K562 (cell line): ENCODE results near the gene ARHGAP4. TPM values are rescaled to one million over a fixed set of nuclear protein-coding genes. Genes with fewer than 3 reads are reported as not detected.

Source experiments
- ARID2 ChIP-seq: fragments of 450-650 bp; IDR thresholded peaks from 2 replicates; pipeline ENCODE4 v1.6.1; 2017; ENCODE audit warnings: antibody characterized with exemption, mild to moderate bottlenecking
- CBX2 ChIP-seq: fragments of 200-600 bp; sonication (generic); IDR thresholded peaks from one replicate; pipeline ENCODE4 v1.6.1; 2012; ENCODE audit warnings: mild to moderate bottlenecking, low read length, inconsistent platforms; ENCODE audit not compliant: insufficient read depth, poor library complexity, severe bottlenecking
- HCFC1 ChIP-seq: IDR thresholded peaks from 2 replicates; pipeline ENCODE4 v1.6.1; 2012; ENCODE audit warnings: low read depth, low read length, improper control_type of control experiment
- HNRNPH1 ChIP-seq: fragments of 200-400 bp; formaldehyde crosslinking; optimal IDR thresholded peaks from 2 replicates; pipeline ENCODE3; 2017; ENCODE audit warnings: low read depth, mild to moderate bottlenecking, low read length, moderate library complexity
- NUFIP1 ChIP-seq: fragments of 450-650 bp; IDR thresholded peaks from 2 replicates; pipeline ENCODE4 v1.6.1; 2018; ENCODE audit not compliant: partially characterized antibody
- PHB2 ChIP-seq: fragments of 450-650 bp; IDR thresholded peaks from 2 replicates; pipeline ENCODE4 v1.6.1; 2017; ENCODE audit warnings: low read depth
- POLR2G ChIP-seq: fragments of 200-400 bp; formaldehyde crosslinking; IDR thresholded peaks from 2 replicates; pipeline ENCODE4 v1.6.1; 2017; ENCODE audit warnings: low read depth, mild to moderate bottlenecking, antibody characterized with exemption, low read length, moderate library complexity
- RBM25 ChIP-seq: fragments of 200-400 bp; formaldehyde crosslinking; IDR thresholded peaks from 2 replicates; pipeline ENCODE4 v1.6.1; 2018; ENCODE audit warnings: low read length, low read depth, moderate library complexity; ENCODE audit not compliant: severe bottlenecking
- RFX5 ChIP-seq: IDR thresholded peaks from 2 replicates; pipeline ENCODE4 v1.6.1; 2011; ENCODE audit warnings: low read depth, mild to moderate bottlenecking, improper control_type of control experiment, low read length
- RNF2 ChIP-seq: sonication (generic); IDR thresholded peaks from 2 replicates; pipeline ENCODE4 v1.6.1; 2016
- STAT5B ChIP-seq: fragments of 250-450 bp; sonication (Bioruptor Pico); IDR thresholded peaks from 2 replicates; pipeline ENCODE4 v1.8.0; 2021; ENCODE audit warnings: mild to moderate bottlenecking, inconsistent platforms
- ZKSCAN1 ChIP-seq: fragments of 150-350 bp; IDR thresholded peaks from 2 replicates; pipeline ENCODE4 v1.6.1; 2016; ENCODE audit warnings: low read depth, low read length
- ZNF444 ChIP-seq: fragments of 250-450 bp; sonication (Bioruptor Pico); IDR thresholded peaks from 2 replicates; pipeline ENCODE4 v1.4.0; 2020; ENCODE audit warnings: mild to moderate bottlenecking, moderate library complexity
- ZNF583 ChIP-seq: fragments of 250-450 bp; sonication (Bioruptor Pico); IDR thresholded peaks from 2 replicates; pipeline ENCODE4 v1.4.0; 2020
- ZNF592 ChIP-seq: fragments of 450-650 bp; IDR thresholded peaks from 2 replicates; pipeline ENCODE4 v1.6.1; 2017; ENCODE audit warnings: antibody characterized with exemption, mild to moderate bottlenecking
- ZNF668 ChIP-seq: fragments of 250-450 bp; sonication (Bioruptor Pico); IDR thresholded peaks from 2 replicates; pipeline ENCODE4 v1.8.0; 2022; ENCODE audit warnings: mild to moderate bottlenecking, inconsistent platforms
- polyA plus RNA-seq, 8 experiments: library from polyadenylated mRNA; depleted of rRNA in 4 of 8; stranded (reverse) in 5 of 8; unstranded in 3 of 8; fragments of >200 nt; fragmentation: Nextera tagmentation in 2 of 8; fragmentation: Illumina TruSeq in 1 of 8; extraction: Ambion mirVana in 2 of 8; extraction: Trizol in 1 of 8; gene quantifications; 2 replicates each; pipeline versions ENCODE4 v1.2.1 to v1.2.3, GENCODE V29; 2011 to 2014; ENCODE audit warnings: inconsistent platforms in 1 of 8, missing spikeins in 1 of 8
- total RNA-seq, 7 experiments: library from RNA; depleted of rRNA in 6 of 7; stranded (reverse); fragments of >200 nt in 6 of 7; fragmentation: Illumina TruSeq in 2 of 7; extraction: Trizol in 2 of 7; gene quantifications; 2 replicates each; pipeline versions ENCODE4 v1.2.1 to v1.2.3, GENCODE V29; 2011 to 2021; ENCODE audit warnings: low replicate concordance in 1 of 7
- TF ChIP-seq, protein P1 (sequence below): fragments of 250-450 bp; sonication (Bioruptor Pico); IDR thresholded peaks from 2 replicates; pipeline ENCODE4 v1.4.0; 2020
- TF ChIP-seq, protein P2 (sequence below): sonication (generic); formaldehyde crosslinking; IDR thresholded peaks from 2 replicates; pipeline ENCODE4 v1.8.0; 2022; ENCODE audit warnings: missing genetic modification reagents, mild to moderate bottlenecking, moderate library complexity, borderline replicate concordance

ARHGAP4 gene
- total and polyA plus RNA-seq, 9 of the 15 experiments (the other 6 are each of a cell fraction or from before 2014, with no cell fraction given) = 0.30 to 81.8 (median 13.5) TPM

DNA sequence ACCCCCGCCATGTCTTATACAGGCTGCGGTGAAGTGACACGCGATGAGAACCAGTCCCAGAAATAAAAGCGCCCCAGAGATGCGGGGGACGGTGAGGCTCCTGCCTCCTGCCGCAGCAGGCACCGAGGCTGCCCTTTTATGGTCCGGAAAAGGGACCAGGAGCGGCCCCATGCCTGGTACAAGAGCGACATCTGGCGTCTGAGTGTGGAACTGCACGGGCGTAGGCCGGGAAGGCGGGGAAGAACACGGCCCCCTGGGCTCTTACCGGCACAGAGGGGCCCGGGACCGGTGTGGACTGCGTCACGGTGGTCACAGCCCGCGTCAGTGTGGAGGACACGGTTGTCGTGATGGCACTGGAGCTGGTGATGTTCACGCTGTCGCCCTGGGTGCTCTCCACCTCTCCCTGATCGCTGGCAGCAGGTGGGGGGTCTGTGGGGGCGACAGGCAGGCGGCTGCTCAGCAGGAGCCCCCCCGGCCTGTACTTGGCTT is 27.3 kb upstream of the ARHGAP4 start (continued):
- 0 out of 2 replicates have a peak, but pooled peaks have one; percentile 7 for TF ChIP-seq HCFC1
- no peak for TF ChIP-seq ZNF668 (CRISPR knock-in tag)
- TF ChIP-seq PHB2 = no peak
- no peak for TF ChIP-seq NUFIP1
- TF ChIP-seq POLR2G = peak; percentile 72
- TF ChIP-seq RNF2 = no peak
- 0 out of 2 replicates have a peak, but pooled peaks have one; percentile 24 for TF ChIP-seq ZKSCAN1
- no peak for TF ChIP-seq ZNF444 (CRISPR knock-in tag)
- TF ChIP-seq ZNF583 (CRISPR knock-in tag) = no peak
- TF ChIP-seq, protein P1, sequence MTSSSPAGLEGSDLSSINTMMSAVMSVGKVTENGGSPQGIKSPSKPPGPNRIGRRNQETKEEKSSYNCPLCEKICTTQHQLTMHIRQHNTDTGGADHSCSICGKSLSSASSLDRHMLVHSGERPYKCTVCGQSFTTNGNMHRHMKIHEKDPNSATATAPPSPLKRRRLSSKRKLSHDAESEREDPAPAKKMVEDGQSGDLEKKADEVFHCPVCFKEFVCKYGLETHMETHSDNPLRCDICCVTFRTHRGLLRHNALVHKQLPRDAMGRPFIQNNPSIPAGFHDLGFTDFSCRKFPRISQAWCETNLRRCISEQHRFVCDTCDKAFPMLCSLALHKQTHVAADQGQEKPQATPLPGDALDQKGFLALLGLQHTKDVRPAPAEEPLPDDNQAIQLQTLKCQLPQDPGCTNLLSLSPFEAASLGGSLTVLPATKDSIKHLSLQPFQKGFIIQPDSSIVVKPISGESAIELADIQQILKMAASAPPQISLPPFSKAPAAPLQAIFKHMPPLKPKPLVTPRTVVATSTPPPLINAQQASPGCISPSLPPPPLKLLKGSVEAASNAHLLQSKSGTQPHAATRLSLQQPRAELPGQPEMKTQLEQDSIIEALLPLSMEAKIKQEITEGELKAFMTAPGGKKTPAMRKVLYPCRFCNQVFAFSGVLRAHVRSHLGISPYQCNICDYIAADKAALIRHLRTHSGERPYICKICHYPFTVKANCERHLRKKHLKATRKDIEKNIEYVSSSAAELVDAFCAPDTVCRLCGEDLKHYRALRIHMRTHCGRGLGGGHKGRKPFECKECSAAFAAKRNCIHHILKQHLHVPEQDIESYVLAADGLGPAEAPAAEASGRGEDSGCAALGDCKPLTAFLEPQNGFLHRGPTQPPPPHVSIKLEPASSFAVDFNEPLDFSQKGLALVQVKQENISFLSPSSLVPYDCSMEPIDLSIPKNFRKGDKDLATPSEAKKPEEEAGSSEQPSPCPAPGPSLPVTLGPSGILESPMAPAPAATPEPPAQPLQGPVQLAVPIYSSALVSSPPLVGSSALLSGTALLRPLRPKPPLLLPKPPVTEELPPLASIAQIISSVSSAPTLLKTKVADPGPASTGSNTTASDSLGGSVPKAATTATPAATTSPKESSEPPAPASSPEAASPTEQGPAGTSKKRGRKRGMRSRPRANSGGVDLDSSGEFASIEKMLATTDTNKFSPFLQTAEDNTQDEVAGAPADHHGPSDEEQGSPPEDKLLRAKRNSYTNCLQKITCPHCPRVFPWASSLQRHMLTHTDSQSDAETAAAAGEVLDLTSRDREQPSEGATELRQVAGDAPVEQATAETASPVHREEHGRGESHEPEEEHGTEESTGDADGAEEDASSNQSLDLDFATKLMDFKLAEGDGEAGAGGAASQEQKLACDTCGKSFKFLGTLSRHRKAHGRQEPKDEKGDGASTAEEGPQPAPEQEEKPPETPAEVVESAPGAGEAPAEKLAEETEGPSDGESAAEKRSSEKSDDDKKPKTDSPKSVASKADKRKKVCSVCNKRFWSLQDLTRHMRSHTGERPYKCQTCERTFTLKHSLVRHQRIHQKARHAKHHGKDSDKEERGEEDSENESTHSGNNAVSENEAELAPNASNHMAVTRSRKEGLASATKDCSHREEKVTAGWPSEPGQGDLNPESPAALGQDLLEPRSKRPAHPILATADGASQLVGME (CRISPR knock-in tag) = no peak
- no peak for TF ChIP-seq RFX5
- no peak for TF ChIP-seq CBX2
- 0 out of 2 replicates have a peak, but pooled peaks have one; percentile 41 for TF ChIP-seq ZNF592
- TF ChIP-seq HNRNPH1 = no peak
- TF ChIP-seq, protein P2, sequence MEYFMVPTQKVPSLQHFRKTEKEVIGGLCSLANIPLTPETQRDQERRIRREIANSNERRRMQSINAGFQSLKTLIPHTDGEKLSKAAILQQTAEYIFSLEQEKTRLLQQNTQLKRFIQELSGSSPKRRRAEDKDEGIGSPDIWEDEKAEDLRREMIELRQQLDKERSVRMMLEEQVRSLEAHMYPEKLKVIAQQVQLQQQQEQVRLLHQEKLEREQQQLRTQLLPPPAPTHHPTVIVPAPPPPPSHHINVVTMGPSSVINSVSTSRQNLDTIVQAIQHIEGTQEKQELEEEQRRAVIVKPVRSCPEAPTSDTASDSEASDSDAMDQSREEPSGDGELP (CRISPR knock-in tag) = peak; percentile 43; the same call in 1 of the 2 replicates
- 0 out of 2 replicates have a peak, but pooled peaks have one; percentile 12 for TF ChIP-seq ARID2
- TF ChIP-seq RBM25 = no peak
- TF ChIP-seq STAT5B (CRISPR knock-in tag) = no peak
